Stimulated activated CD8-positive, alpha-beta memory T cell treated with anti-CD3 and anti-CD28 coated beads, Interleukin-15, amount 100 ng/mL, for 1 hour (primary cell): Measurements from ENCODE around the gene TNK1.

Experiments
- DNase-seq: peaks from one replicate; pipeline ENCODE4 v3.0.0-alpha.2; 2020; ENCODE audit warnings: low read depth

Gene TNK1

GRCh38 chr17:7392696-7393612 is 12.1 kb downstream of the TNK1 start:
- DNase-seq = no peak

GRCh38 chr17:7393613-7394451 is 12.9 kb downstream of the TNK1 start:
- DNase-seq = peak; percentile 30

- DNase-seq = peak; percentile 65
Measured at GRCh38 chr17:7394452-7395191, 13.7 kb downstream of the TNK1 start, which contains the start of gene PLSCR3. PLSCR3 (minus strand) TSS chr17:7394525; CDS start chr17:7394110, 415 bp downstream.

GRCh38 chr17:7396147-7396546 is 15.3 kb downstream of the TNK1 start:
- no peak for DNase-seq

GRCh38 chr17:7398612-7399011 is 17.7 kb downstream of the TNK1 start:
- DNase-seq = no peak

- no peak for DNase-seq
Measured at GRCh38 chr17:7403043-7403726, 22.3 kb downstream of the TNK1 start.

GRCh38 chr17:7403727-7403976 is 22.8 kb downstream of the TNK1 start:
- no peak for DNase-seq

- DNase-seq = peak; percentile 89
Measured at GRCh38 chr17:7403977-7404736, 23.3 kb downstream of the TNK1 start, which contains the start of gene TMEM256. TMEM256 (minus strand) TSS chr17:7404097; CDS start chr17:7404084, 13 bp downstream.

GRCh38 chr17:7404737-7405349 is 24.0 kb downstream of the TNK1 start:
- DNase-seq = no peak

- no peak for DNase-seq
Measured at GRCh38 chr17:7405350-7406234, 24.7 kb downstream of the TNK1 start.

- DNase-seq = no peak
Measured at GRCh38 chr17:7406235-7406825, 25.4 kb downstream of the TNK1 start.

- DNase-seq = no peak
Measured at GRCh38 chr17:7407082-7407481, 26.2 kb downstream of the TNK1 start.

GRCh38 chr17:7407485-7408251 is 26.8 kb downstream of the TNK1 start, which contains the start of gene NLGN2:
NLGN2 (plus strand) TSS chr17:7407845; CDS start chr17:7408256, 411 bp downstream.
- no peak for DNase-seq

GRCh38 chr17:7408252-7408727 is 27.4 kb downstream of the TNK1 start:
- DNase-seq = no peak

GRCh38 chr17:7408863-7409262 is 28.0 kb downstream of the TNK1 start:
- no peak for DNase-seq

GRCh38 chr17:7409716-7410115 is 28.8 kb downstream of the TNK1 start:
- no peak for DNase-seq

- DNase-seq = no peak
Measured at GRCh38 chr17:7410634-7411426, 29.9 kb downstream of the TNK1 start.
